ENCODE measurements around the gene PBX4. TPM values are rescaled to one million over a fixed set of nuclear protein-coding genes. Genes with fewer than 3 reads are reported as not detected.

PBX4 gene
- total and polyA plus RNA-seq, 7 donors: 0.49 to 6.1 (median 1.9) TPM; not detected in 3

- H3K36me3 ChIP-seq: peaks cover 0 to 15% (median 0%) of the 10 kb centered on the region in 4 donors
- H3K27ac ChIP-seq: peak within 1 kb of the TSS; percentile 85 to 90 (median 88)
- no peaks in the 10 kb centered on the region for H3K9me3 ChIP-seq
- peaks cover 0 to 47% (median 45%) of the 10 kb centered on the region in 4 donors for H3K4me1 ChIP-seq
- intact Hi-C loops (cut with DNase I): loop anchor here (10.0 kb wide), 1 partner anchor 320 kb away; the partner anchor contains the start of genes BORCS8 and RFXANK
- peak within 1 kb of the TSS; percentile 72 to 78 (median 73) for H3K4me3 ChIP-seq
- no peaks in the 10 kb centered on the region for H3K27me3 ChIP-seq
- TF ChIP-seq EP300 (IDR thresholded peaks at IDR 0.05) (no peak), CTCF (IDR thresholded peaks at IDR 0.05) (no peak), POLR2AphosphoS5 (IDR thresholded peaks at IDR 0.05) (no peak), POLR2A (IDR thresholded peaks at IDR 0.05) (no peak)
- DNase-seq: no peak
- WGBS, 2 donors: 87 to 91% methylated on average over 74 of the region's 74 CpGs
Measured at GRCh38 chr19:19514881-19515641, 103.4 kb downstream of the PBX4 start, which contains the start of gene TSSK6. TSS of gene TSSK6 (minus strand) at chr19:19515548. CDS start at chr19:19515427, 121 bp downstream.

- Histone ChIP-seq H3K4me1 (peaks cover 0 to 42% (median 41%) of the 10 kb centered on the region in 4 donors), H3K9me3 (no peaks in the 10 kb centered on the region), H3K27ac (peak overlapping the region; percentile 20 to 90 (median 80)), H3K27me3 (no peaks in the 10 kb centered on the region), H3K4me3 (peak overlapping the region; percentile 16 to 43 (median 36)), H3K36me3 (peaks cover 0 to 7% (median 0%) of the 10 kb centered on the region in 4 donors)
- TF ChIP-seq POLR2AphosphoS5 (IDR thresholded peaks at IDR 0.05): peak; percentile 18 to 73 (median 54)
- peak in 1 of 4 donors; percentile 51 for TF ChIP-seq EP300 (IDR thresholded peaks at IDR 0.05)
- no peak for TF ChIP-seq CTCF (IDR thresholded peaks at IDR 0.05)
- DNase-seq: peak; percentile 95
- intact Hi-C loops (cut with DNase I): loop anchor here (10.0 kb wide), 1 partner anchor 319 kb away; the partner anchor contains the start of genes BORCS8 and RFXANK
- 34 to 80% methylated on average over 46 of the region's 46 CpGs for WGBS, 2 donors
Measured at GRCh38 chr19:19514215-19514657, 104.3 kb downstream of the PBX4 start.

GRCh38 chr19:19513682-19514081 is 104.8 kb downstream of the PBX4 start:
- intact Hi-C loops (cut with DNase I): loop anchor here (10.0 kb wide), 1 partner anchor 319 kb away; the partner anchor contains the start of genes BORCS8 and RFXANK

More at GRCh38 chr19:19513682-19514081, 104.8 kb downstream of the PBX4 start:
- no peak for TF ChIP-seq CTCF (IDR thresholded peaks at IDR 0.05)
- TF ChIP-seq POLR2AphosphoS5 (IDR thresholded peaks at IDR 0.05): no peak
- TF ChIP-seq POLR2A (IDR thresholded peaks at IDR 0.05): no peak
- TF ChIP-seq EP300 (IDR thresholded peaks at IDR 0.05): no peak
- no peak for DNase-seq
- Histone ChIP-seq H3K36me3 (peaks cover 0 to 2% (median 0%) of the 10 kb centered on the region in 4 donors), H3K4me3 (peak overlapping the region; percentile 16 to 43 (median 36)), H3K4me1 (peaks cover 0 to 40% (median 37%) of the 10 kb centered on the region in 4 donors), H3K9me3 (no peaks in the 10 kb centered on the region), H3K27me3 (no peaks in the 10 kb centered on the region), H3K27ac (peak overlapping the region in 3 of 4 donors; percentile 73 to 90 (median 88))
- WGBS, 2 donors: 89 to 94% methylated on average over 17 of the region's 17 CpGs

Other genes with a start within 250 kb of the PBX4 start
- 100 to 1,000 TPM in 1 of 4 donors, 10 to 100 TPM in 3; 18.5 to 138 (median 25.5) TPM for gene GATAD2A, start 213.0 kb downstream of the PBX4 start, total RNA-seq
- 10 to 100 TPM; 23.4 to 50.5 (median 31.0) TPM for gene GATAD2A, start 213.0 kb downstream of the PBX4 start, polyA plus RNA-seq
- gene TSSK6, start 103.1 kb downstream of the PBX4 start, total RNA-seq: 1 to 10 TPM; 1.2 to 3.3 (median 1.5) TPM
- gene TSSK6, start 103.1 kb downstream of the PBX4 start, polyA plus RNA-seq: 1 to 10 TPM; 1.2 to 3.0 (median 2.4) TPM
- gene NDUFA13, start 102.5 kb downstream of the PBX4 start, total RNA-seq: 100 to 1,000 TPM in 1 of 4 donors, 10 to 100 TPM in 3; 31.3 to 110 (median 55.4) TPM
- 100 to 1,000 TPM; 239 to 339 (median 283) TPM for gene NDUFA13, start 102.5 kb downstream of the PBX4 start, polyA plus RNA-seq
- 1 to 10 TPM in 3 of 4 donors, under 1 TPM in 1; 0.71 to 3.1 (median 1.9) TPM for gene YJEFN3, start 89.8 kb downstream of the PBX4 start, total RNA-seq
- 10 to 100 TPM in 1 of 3 donors, not detected in 2; 14.4 TPM for gene YJEFN3, start 89.8 kb downstream of the PBX4 start, polyA plus RNA-seq
- gene CILP2, start 80.4 kb downstream of the PBX4 start, total RNA-seq: under 1 TPM in 1 of 4 donors, not detected in 3; 0.16 TPM
- under 1 TPM in 1 of 3 donors, not detected in 2; 0.29 TPM for gene CILP2, start 80.4 kb downstream of the PBX4 start, polyA plus RNA-seq
- gene LPAR2, start 9.5 kb upstream of the PBX4 start, total RNA-seq: 1 to 10 TPM in 2 of 4 donors, under 1 TPM in 2; 0.33 to 4.2 (median 1.2) TPM
- 10 to 100 TPM in 1 of 3 donors, 1 to 10 TPM in 2; 3.6 to 19.9 (median 6.0) TPM for gene LPAR2, start 9.5 kb upstream of the PBX4 start, polyA plus RNA-seq
- gene GMIP, start 25.0 kb upstream of the PBX4 start, total RNA-seq: 1 to 10 TPM; 5.0 to 9.1 (median 6.4) TPM
- gene GMIP, start 25.0 kb upstream of the PBX4 start, polyA plus RNA-seq: 10 to 100 TPM; 13.2 to 37.0 (median 19.0) TPM
- 100 to 1,000 TPM in 2 of 4 donors, 10 to 100 TPM in 2; 55.5 to 145 (median 102) TPM for gene ATP13A1, start 45.0 kb upstream of the PBX4 start, total RNA-seq
- 10 to 100 TPM in 1 of 3 donors, 1 to 10 TPM in 2; 6.6 to 54.9 (median 7.4) TPM for gene ATP13A1, start 45.0 kb upstream of the PBX4 start, polyA plus RNA-seq
- 1 to 10 TPM; 4.7 to 6.4 (median 5.7) TPM for gene ZNF101, start 50.2 kb upstream of the PBX4 start, total RNA-seq
- 10 to 100 TPM in 2 of 3 donors, 1 to 10 TPM in 1; 9.9 to 24.2 (median 10.2) TPM for gene ZNF101, start 50.2 kb upstream of the PBX4 start, polyA plus RNA-seq
- gene ZNF14, start 114.4 kb upstream of the PBX4 start, total RNA-seq: 10 to 100 TPM in 2 of 4 donors, 1 to 10 TPM in 2; 7.8 to 14.5 (median 9.5) TPM
- gene ZNF14, start 114.4 kb upstream of the PBX4 start, polyA plus RNA-seq: 1 to 10 TPM; 1.2 to 3.6 (median 1.4) TPM
- 10 to 100 TPM; 21.9 to 45.7 (median 28.3) TPM for gene ZNF506, start 203.1 kb upstream of the PBX4 start, total RNA-seq
- gene ZNF506, start 203.1 kb upstream of the PBX4 start, polyA plus RNA-seq: 10 to 100 TPM in 1 of 3 donors, 1 to 10 TPM in 2; 2.4 to 11.0 (median 5.1) TPM
- 10 to 100 TPM in 1 of 4 donors, 1 to 10 TPM in 3; 2.4 to 11.6 (median 7.3) TPM for gene ZNF253, start 247.2 kb upstream of the PBX4 start, total RNA-seq
- 1 to 10 TPM; 2.4 to 5.5 (median 2.5) TPM for gene ZNF253, start 247.2 kb upstream of the PBX4 start, polyA plus RNA-seq